ENCODE data around the gene CBX3. TPM values are rescaled to one million over a fixed set of nuclear protein-coding genes. Genes with fewer than 3 reads are reported as not detected.

CBX3 gene
- total and polyA plus RNA-seq, 10 of the 15 experiments (the other 5 are each of a cell fraction or from before 2014, with no cell fraction given): 153 to 307 (median 225) TPM

DNA sequence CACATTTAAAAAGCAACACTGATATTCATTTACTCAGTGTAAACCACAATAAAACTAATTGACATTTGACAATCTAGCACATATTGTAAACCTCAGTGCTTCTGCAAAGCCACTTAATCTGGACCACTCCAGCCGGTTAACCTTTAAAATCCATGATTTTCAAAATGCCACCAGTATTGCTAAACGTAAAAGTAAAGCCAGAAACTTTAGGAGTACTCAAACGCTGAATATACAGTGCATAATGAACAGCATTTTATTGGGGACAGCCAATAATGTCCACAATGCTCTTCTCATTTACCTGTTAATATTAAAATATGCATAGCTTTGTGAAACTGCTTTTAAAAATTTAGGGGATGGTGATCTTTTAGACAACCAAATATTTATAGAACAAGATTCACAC lies 11.8 kb upstream of the CBX3 start:
- Histone ChIP-seq H3K9ac (ENCODE audit: control insufficient read depth, insufficient read depth, low read length) (no peak overlapping the region), H2AFZ (ENCODE audit: control insufficient read depth, low read depth, low read length) (no peak overlapping the region), H3K4me3 (no peak overlapping the region), H3K9me3 (replicated peaks; ENCODE audit: control insufficient read depth, insufficient read depth, low read length) (no peaks in the 10 kb centered on the region), H3K79me2 (ENCODE audit: control insufficient read depth, insufficient read depth, low read length) (peaks cover 47% of the 10 kb centered on the region), H3K4me2 (ENCODE audit: control insufficient read depth, insufficient read depth) (no peak overlapping the region), H3K27ac (ENCODE audit: control insufficient read depth, insufficient read depth) (no peak overlapping the region), H3K36me3 (ENCODE audit: control insufficient read depth in 2 of 2, insufficient read depth in 2 of 2, low read length in 1 of 2) (peaks cover 8 to 43% of the 10 kb centered on the region in 2 experiments; a peak in 3 of 4 replicates), H3K27me3 (replicated peaks in 1 of 2; ENCODE audit: control insufficient read depth in 2 of 2, insufficient read depth in 2 of 2, low read length in 1 of 2) (no peaks in the 10 kb centered on the region), H4K20me1 (ENCODE audit: control insufficient read depth, insufficient read depth) (peaks cover 3% of the 10 kb centered on the region; the same call in 1 of the 2 replicates), H3K4me1 (ENCODE audit: control insufficient read depth, insufficient read depth, low read length) (peaks cover 25% of the 10 kb centered on the region)
- FAIRE-seq: no peak
- TF ChIP-seq, protein P1, sequence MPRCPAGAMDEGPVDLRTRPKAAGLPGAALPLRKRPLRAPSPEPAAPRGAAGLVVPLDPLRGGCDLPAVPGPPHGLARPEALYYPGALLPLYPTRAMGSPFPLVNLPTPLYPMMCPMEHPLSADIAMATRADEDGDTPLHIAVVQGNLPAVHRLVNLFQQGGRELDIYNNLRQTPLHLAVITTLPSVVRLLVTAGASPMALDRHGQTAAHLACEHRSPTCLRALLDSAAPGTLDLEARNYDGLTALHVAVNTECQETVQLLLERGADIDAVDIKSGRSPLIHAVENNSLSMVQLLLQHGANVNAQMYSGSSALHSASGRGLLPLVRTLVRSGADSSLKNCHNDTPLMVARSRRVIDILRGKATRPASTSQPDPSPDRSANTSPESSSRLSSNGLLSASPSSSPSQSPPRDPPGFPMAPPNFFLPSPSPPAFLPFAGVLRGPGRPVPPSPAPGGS (IDR thresholded peaks at IDR 0.05; ENCODE audit: borderline replicate concordance, insufficient read depth, low read depth, low read length, poor library complexity, severe bottlenecking): peak; percentile 29
- TF ChIP-seq ZBED1 (IDR thresholded peaks at IDR 0.05; ENCODE audit: borderline replicate concordance): no peak
- TF ChIP-seq BACH1 (IDR thresholded peaks at IDR 0.05; ENCODE audit: borderline replicate concordance): peak; percentile 61
- 0 out of 2 replicates have a peak, but pooled peaks have one; percentile 2 for TF ChIP-seq RUNX3 (IDR thresholded peaks at IDR 0.05; ENCODE audit: low read length)
- TF ChIP-seq, protein P2, sequence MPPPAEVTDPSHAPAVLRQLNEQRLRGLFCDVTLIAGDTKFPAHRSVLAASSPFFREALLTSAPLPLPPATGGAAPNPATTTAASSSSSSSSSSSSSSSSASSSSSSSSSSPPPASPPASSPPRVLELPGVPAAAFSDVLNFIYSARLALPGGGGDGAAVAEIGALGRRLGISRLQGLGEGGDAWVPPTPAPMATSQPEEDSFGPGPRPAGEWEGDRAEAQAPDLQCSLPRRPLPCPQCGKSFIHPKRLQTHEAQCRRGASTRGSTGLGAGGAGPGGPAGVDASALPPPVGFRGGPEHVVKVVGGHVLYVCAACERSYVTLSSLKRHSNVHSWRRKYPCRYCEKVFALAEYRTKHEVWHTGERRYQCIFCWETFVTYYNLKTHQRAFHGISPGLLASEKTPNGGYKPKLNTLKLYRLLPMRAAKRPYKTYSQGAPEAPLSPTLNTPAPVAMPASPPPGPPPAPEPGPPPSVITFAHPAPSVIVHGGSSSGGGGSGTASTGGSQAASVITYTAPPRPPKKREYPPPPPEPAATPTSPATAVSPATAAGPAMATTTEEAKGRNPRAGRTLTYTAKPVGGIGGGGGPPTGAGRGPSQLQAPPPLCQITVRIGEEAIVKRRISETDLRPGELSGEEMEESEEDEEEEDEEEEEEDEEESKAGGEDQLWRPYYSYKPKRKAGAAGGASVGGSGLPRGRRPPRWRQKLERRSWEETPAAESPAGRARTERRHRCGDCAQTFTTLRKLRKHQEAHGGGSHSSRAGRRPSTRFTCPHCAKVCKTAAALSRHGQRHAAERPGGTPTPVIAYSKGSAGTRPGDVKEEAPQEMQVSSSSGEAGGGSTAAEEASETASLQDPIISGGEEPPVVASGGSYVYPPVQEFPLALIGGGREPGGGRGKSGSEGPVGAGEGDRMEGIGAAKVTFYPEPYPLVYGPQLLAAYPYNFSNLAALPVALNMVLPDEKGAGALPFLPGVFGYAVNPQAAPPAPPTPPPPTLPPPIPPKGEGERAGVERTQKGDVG (CRISPR knock-in tag; IDR thresholded peaks at IDR 0.05): peak; percentile 72
- in situ Hi-C loops (cut with MboI): loop anchor here (5.0 to 10.0 kb wide), 2 partner anchors 97 to 175 kb away; no protein-coding TSS in a partner anchor
- no peak for ATAC-seq
- intact Hi-C loops (cut with micrococcal nuclease; ENCODE audit: unreplicated experiment): loop anchor here (2.0 to 5.0 kb wide), 2 partner anchors 33 to 297 kb away; no protein-coding TSS in a partner anchor
- ChIA-PET SMC1A (ENCODE audit: uncharacterized antibody, unreplicated experiment) (interaction anchor here (1.0 to 3.3 kb wide), 9 partner anchors 7 to 159 kb away, joined by 3 to 23 read pairs (median 6); no protein-coding TSS in a partner anchor), POLR2A (interaction anchor here (0.7 to 1.6 kb wide), 3 partner anchors 16 to 28 kb away, joined by 3 to 6 read pairs (median 4); no protein-coding TSS in a partner anchor), CTCF (interaction anchor here (1.2 to 3.0 kb wide), 6 partner anchors 8 to 971 kb away, joined by 3 to 29 read pairs (median 8); no protein-coding TSS in a partner anchor), RAD21 (ENCODE audit: unreplicated experiment) (interaction anchor here (0.9 to 2.1 kb wide), 4 partner anchors 9 to 97 kb away, joined by 3 to 10 read pairs (median 5); partner anchors contain the start of gene NFE2L3)
- 62% methylated on average over 3 of the region's 3 CpGs for WGBS (ENCODE audit: insufficient coverage, insufficient replicate concordance, low lambda C conversion rate, missing lambda C conversion rate)
- DNase-seq (ENCODE audit: low read depth, low spot score): no peak
- no TSS peak for BruUV-seq (replicated peaks)

Data from GM12878 (cell line).